Chondrocyte (in vitro differentiated cells): ENCODE results near the gene ETV3. TPM values are rescaled to one million over a fixed set of nuclear protein-coding genes. Genes with fewer than 3 reads are reported as not detected.

Experiments used
- DNase-seq: peaks from one replicate; pipeline ENCODE4 v3.0.0; 2021; ENCODE audit warnings: mixed read lengths, low spot score
- H3K27ac Mint-ChIP-seq: one replicate; pipeline ENCODE4 v1.8.0; 2021; ENCODE audit warnings: mild to moderate bottlenecking, moderate library complexity, mixed read lengths; ENCODE audit not compliant: unreplicated experiment
- H3K27me3 Mint-ChIP-seq: 2 replicates; pipeline ENCODE4 v1.8.0; 2021; ENCODE audit warnings: low read depth, mixed read lengths
- H3K36me3 Mint-ChIP-seq: 2 replicates; pipeline ENCODE4 v1.8.0; 2021; ENCODE audit warnings: low read depth, mixed read lengths
- H3K4me1 Mint-ChIP-seq: 2 replicates; pipeline ENCODE4 v1.8.0; 2021; ENCODE audit warnings: low read depth, mild to moderate bottlenecking, mixed read lengths
- H3K4me3 Mint-ChIP-seq: one replicate; pipeline ENCODE4 v1.8.0; 2021; ENCODE audit warnings: mild to moderate bottlenecking, moderate library complexity, mixed read lengths; ENCODE audit not compliant: unreplicated experiment
- H3K9me3 Mint-ChIP-seq: 2 replicates; pipeline ENCODE4 v1.8.0; 2021; ENCODE audit warnings: low read depth, mixed read lengths
- total RNA-seq: library from RNA; stranded (reverse); gene quantifications from 3 replicates; pipeline ENCODE4 v1.2.1, GENCODE V29; 2021
- TF ChIP-seq, protein P1 (sequence below): fragments of 200-600 bp; sonication (generic); IDR thresholded peaks from 2 replicates; pipeline ENCODE4 v1.5.0; 2021; ENCODE audit warnings: antibody characterized with exemption, mild to moderate bottlenecking, moderate library complexity

The ETV3 gene
- total RNA-seq, 1 donor from 2014 or later = 23.4 TPM

GRCh38 chr1:157181258-157181657 lies 43.1 kb upstream of the ETV3 start:
- H3K36me3 Mint-ChIP-seq = no peaks in the 10 kb centered on the region
- H3K27me3 Mint-ChIP-seq = peaks cover 45% of the 10 kb centered on the region
- H3K27ac Mint-ChIP-seq = no peak overlapping the region
- H3K4me3 Mint-ChIP-seq = no peak overlapping the region
- H3K4me1 Mint-ChIP-seq = no peaks in the 10 kb centered on the region
- no peak for DNase-seq
- TF ChIP-seq, protein P1, sequence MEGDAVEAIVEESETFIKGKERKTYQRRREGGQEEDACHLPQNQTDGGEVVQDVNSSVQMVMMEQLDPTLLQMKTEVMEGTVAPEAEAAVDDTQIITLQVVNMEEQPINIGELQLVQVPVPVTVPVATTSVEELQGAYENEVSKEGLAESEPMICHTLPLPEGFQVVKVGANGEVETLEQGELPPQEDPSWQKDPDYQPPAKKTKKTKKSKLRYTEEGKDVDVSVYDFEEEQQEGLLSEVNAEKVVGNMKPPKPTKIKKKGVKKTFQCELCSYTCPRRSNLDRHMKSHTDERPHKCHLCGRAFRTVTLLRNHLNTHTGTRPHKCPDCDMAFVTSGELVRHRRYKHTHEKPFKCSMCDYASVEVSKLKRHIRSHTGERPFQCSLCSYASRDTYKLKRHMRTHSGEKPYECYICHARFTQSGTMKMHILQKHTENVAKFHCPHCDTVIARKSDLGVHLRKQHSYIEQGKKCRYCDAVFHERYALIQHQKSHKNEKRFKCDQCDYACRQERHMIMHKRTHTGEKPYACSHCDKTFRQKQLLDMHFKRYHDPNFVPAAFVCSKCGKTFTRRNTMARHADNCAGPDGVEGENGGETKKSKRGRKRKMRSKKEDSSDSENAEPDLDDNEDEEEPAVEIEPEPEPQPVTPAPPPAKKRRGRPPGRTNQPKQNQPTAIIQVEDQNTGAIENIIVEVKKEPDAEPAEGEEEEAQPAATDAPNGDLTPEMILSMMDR = no peak
- H3K9me3 Mint-ChIP-seq = no peaks in the 10 kb centered on the region

GRCh38 chr1:157178490-157178889 lies 40.3 kb upstream of the ETV3 start:
- H3K9me3 Mint-ChIP-seq = no peaks in the 10 kb centered on the region
- H3K27me3 Mint-ChIP-seq = peaks cover 44% of the 10 kb centered on the region
- H3K27ac Mint-ChIP-seq = no peak overlapping the region
- H3K4me3 Mint-ChIP-seq = no peak overlapping the region
- DNase-seq = no peak
- H3K4me1 Mint-ChIP-seq = no peaks in the 10 kb centered on the region
- TF ChIP-seq, protein P1 = no peak
- H3K36me3 Mint-ChIP-seq = no peaks in the 10 kb centered on the region

GRCh38 chr1:157177733-157178394 lies 39.7 kb upstream of the ETV3 start:
- H3K4me1 Mint-ChIP-seq = no peaks in the 10 kb centered on the region
- no peak for DNase-seq
- H3K4me3 Mint-ChIP-seq = no peak overlapping the region
- TF ChIP-seq, protein P1 = no peak
- peaks cover 46% of the 10 kb centered on the region for H3K27me3 Mint-ChIP-seq
- H3K36me3 Mint-ChIP-seq = no peaks in the 10 kb centered on the region
- no peak overlapping the region for H3K27ac Mint-ChIP-seq
- H3K9me3 Mint-ChIP-seq = no peaks in the 10 kb centered on the region

DNA sequence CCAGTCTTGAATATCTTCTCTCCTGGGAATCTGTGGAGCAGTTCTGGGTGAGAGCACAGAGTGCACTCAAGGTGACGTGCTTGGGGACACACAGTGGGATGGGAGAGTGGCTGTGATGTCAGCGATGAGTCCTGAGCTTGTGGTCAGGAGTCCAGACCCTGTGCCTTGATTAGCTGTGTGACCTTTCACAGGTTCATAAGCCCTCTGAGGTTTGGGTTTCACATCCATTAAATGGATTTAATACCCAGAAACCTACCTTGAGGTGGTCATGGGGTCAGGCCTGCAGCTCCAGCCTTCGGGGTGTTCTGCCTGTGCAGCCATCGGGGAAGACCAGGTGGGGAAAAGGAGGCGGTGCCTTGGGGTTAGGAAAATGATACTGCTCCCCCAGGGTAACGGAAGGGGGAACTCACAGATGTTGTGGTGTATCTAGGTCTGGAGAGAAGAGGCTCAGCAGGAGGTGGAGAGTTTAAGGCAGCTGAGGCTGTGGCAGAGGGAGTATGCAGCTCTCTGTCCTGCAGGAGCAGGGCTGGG lies 38.5 kb upstream of the ETV3 start:
- Mint-ChIP-seq H3K9me3 (no peaks in the 10 kb centered on the region), H3K4me3 (no peak overlapping the region), H3K27ac (no peak overlapping the region), H3K36me3 (no peaks in the 10 kb centered on the region), H3K4me1 (no peaks in the 10 kb centered on the region), H3K27me3 (peaks cover 49% of the 10 kb centered on the region)
- no peak for DNase-seq
- TF ChIP-seq, protein P1 = no peak

DNA sequence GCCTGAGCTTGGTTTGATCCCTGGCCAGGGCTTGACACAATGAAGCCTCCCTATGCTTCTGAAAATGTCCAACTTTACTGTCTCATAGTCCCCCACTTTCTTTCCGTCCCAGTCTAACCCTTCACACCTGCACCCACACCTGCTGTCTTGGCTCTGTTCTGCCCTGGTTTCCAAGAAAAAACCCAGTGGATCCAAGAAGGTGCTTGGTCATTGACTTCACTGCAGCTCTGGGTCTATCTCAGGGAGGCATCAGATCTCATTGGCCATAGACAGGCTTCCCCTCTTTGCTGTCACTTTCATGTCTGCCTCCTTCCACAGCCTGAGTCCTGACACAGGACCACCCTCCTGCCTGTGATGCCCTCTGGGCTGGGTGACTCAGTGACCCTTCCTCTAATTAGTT lies 37.8 kb upstream of the ETV3 start:
- Mint-ChIP-seq H3K4me3 (no peak overlapping the region), H3K36me3 (no peaks in the 10 kb centered on the region), H3K27ac (no peak overlapping the region), H3K27me3 (peaks cover 52% of the 10 kb centered on the region), H3K4me1 (no peaks in the 10 kb centered on the region), H3K9me3 (no peaks in the 10 kb centered on the region)
- TF ChIP-seq, protein P1 = no peak
- DNase-seq = no peak
